NT2/D1 (cell line): ENCODE results near the gene KCNN3.

ENCODE experiments used
- DNase-seq: peaks from one replicate; pipeline ENCODE4 v3.0.0-alpha.2; 2011; ENCODE audit warnings: low read depth, low spot score
- H3K27me3 ChIP-seq: 2 replicates; pipeline ENCODE4 v1.6.0; 2011; ENCODE audit warnings: mild to moderate bottlenecking; ENCODE audit not compliant: insufficient read length, insufficient read depth
- H3K36me3 ChIP-seq: 2 replicates; pipeline ENCODE4 v1.6.1; 2011; ENCODE audit warnings: mild to moderate bottlenecking, low read length, mixed read lengths; ENCODE audit not compliant: insufficient read depth, insufficient read length
- H3K4me1 ChIP-seq: 2 replicates; pipeline ENCODE4 v1.5.1; 2011; ENCODE audit not compliant: insufficient read depth, insufficient read length
- H3K4me3 ChIP-seq: 2 replicates; pipeline ENCODE4 v1.5.1; 2011; ENCODE audit warnings: low read depth; ENCODE audit not compliant: insufficient read length
- H3K9ac ChIP-seq: 2 replicates; pipeline ENCODE4 v1.6.0; 2011; ENCODE audit warnings: low read depth; ENCODE audit not compliant: insufficient read length
- H3K9me3 ChIP-seq: 2 replicates; pipeline ENCODE4 v1.5.1; 2011; ENCODE audit warnings: mild to moderate bottlenecking, low read length; ENCODE audit not compliant: insufficient read depth
- SUZ12 ChIP-seq: IDR thresholded peaks from 2 replicates; pipeline ENCODE4 v1.6.1; 2011; ENCODE audit not compliant: insufficient read length, insufficient read depth; ENCODE audit errors: extremely low read depth
- YY1 ChIP-seq: IDR thresholded peaks from 2 replicates; pipeline ENCODE4 v1.6.1; 2011; ENCODE audit not compliant: insufficient read length, insufficient read depth
- ZNF274 ChIP-seq: IDR thresholded peaks from 2 replicates; pipeline ENCODE4 v1.6.1; 2011; ENCODE audit warnings: mild to moderate bottlenecking, low read depth, low read length

Gene KCNN3

DNA sequence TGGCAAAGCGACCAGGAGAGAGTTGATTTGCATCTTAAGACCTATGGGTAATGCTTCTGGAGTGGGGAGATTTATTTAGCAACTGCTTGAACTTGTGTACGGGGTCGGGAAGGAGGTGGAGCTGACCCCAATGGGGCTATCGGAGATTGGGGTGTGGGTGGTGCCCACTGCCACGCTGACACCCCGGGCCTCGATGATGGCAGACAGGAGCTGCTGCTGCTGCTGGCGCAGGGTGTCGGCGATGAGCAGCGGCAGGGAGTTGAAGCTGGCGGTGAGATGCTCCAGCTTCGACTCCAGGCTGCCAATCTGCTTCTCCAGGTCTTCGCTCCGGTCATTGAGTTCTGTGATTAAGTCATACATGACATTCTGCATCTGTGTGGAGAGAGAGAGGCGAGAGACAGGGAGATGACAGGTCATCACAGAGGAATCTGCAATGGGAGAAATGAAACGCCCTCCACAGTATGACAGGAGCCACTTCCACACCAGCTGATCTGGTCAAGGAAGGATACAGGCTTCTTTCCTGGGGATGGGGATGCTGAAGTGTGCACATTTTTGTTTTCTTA is 162.1 kb downstream of the KCNN3 start:
- Histone ChIP-seq H3K27me3 (no peaks in the 10 kb centered on the region), H3K36me3 (no peaks in the 10 kb centered on the region), H3K4me3 (no peak overlapping the region), H3K9me3 (no peaks in the 10 kb centered on the region), H3K9ac (no peak overlapping the region), H3K4me1 (peaks cover 9% of the 10 kb centered on the region)
- TF ChIP-seq SUZ12 (no peak), YY1 (no peak), ZNF274 (no peak)
- DNase-seq, result no peak

DNA sequence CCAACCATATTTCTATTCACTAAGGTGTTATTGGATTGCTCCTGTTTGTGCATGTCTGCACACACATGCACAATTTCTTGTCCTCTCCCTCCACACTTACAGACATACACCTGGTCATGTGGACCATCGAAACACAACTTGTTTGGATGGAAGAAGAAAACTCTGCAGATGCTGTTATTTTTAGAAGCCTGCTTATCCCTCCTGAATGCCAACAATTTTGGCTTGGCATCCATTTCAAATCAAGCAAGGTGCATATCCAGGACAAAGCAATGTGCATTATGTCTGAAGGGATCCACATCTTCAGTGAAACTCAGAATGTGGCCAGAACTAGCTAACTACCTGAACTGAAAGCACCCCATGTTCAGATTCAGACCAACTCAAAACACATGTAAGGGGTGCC is 163.2 kb downstream of the KCNN3 start:
- DNase-seq, result no peak
- TF ChIP-seq YY1, result no peak
- no peak overlapping the region for H3K9ac ChIP-seq
- H3K27me3 ChIP-seq, result no peaks in the 10 kb centered on the region
- H3K4me1 ChIP-seq, result peaks cover 9% of the 10 kb centered on the region
- no peaks in the 10 kb centered on the region for H3K9me3 ChIP-seq
- H3K4me3 ChIP-seq, result no peak overlapping the region
- H3K36me3 ChIP-seq, result no peaks in the 10 kb centered on the region

DNA sequence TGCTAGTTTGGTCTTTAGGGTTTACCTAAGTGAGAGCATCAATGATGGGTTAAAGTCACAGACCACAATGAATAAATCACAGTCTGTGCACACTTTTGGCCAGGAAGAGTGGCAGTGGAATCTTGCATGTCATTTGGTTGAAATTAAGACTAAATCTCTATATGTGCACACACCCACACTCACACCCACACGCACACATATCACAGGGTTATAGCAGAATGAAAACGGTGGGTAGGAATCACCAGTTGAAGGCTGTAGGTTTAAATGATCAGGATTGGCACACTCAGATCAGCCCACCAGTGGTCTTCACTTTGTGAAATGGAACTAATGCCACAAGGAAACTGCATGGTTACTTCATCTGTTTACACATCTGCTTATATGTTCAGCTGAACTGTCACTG is 164.5 kb downstream of the KCNN3 start:
- TF ChIP-seq SUZ12, result no peak
- TF ChIP-seq ZNF274, result no peak
- TF ChIP-seq YY1, result no peak
- Histone ChIP-seq H3K4me1 (peaks cover 9% of the 10 kb centered on the region), H3K36me3 (no peaks in the 10 kb centered on the region), H3K9ac (no peak overlapping the region), H3K9me3 (no peaks in the 10 kb centered on the region), H3K4me3 (no peak overlapping the region), H3K27me3 (no peaks in the 10 kb centered on the region)
- no peak for DNase-seq

DNA sequence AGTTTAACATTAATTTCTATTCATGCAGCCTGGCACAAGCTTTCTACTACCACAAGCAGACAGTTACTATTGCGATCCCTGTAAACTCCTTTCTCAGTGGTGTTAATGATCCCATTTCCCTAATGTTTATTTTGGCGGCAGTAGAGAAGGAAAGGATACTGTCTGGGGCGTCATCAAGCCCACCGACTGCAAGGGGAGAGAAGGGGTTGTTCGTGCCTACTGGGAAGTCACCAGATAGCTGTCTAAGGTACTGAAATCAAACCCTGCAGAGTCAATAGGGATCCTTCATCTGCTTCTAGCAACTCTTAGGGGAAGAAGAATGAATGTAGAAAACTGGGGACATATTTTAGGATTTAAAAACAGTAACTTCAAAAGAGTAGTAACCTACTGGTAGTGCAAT is 166.9 kb downstream of the KCNN3 start:
- Histone ChIP-seq H3K27me3 (no peaks in the 10 kb centered on the region), H3K4me1 (peaks cover 3% of the 10 kb centered on the region), H3K9me3 (no peaks in the 10 kb centered on the region), H3K36me3 (no peaks in the 10 kb centered on the region), H3K9ac (no peak overlapping the region), H3K4me3 (no peak overlapping the region)
- no peak for DNase-seq
- TF ChIP-seq ZNF274 (no peak), SUZ12 (no peak), YY1 (no peak)

DNA sequence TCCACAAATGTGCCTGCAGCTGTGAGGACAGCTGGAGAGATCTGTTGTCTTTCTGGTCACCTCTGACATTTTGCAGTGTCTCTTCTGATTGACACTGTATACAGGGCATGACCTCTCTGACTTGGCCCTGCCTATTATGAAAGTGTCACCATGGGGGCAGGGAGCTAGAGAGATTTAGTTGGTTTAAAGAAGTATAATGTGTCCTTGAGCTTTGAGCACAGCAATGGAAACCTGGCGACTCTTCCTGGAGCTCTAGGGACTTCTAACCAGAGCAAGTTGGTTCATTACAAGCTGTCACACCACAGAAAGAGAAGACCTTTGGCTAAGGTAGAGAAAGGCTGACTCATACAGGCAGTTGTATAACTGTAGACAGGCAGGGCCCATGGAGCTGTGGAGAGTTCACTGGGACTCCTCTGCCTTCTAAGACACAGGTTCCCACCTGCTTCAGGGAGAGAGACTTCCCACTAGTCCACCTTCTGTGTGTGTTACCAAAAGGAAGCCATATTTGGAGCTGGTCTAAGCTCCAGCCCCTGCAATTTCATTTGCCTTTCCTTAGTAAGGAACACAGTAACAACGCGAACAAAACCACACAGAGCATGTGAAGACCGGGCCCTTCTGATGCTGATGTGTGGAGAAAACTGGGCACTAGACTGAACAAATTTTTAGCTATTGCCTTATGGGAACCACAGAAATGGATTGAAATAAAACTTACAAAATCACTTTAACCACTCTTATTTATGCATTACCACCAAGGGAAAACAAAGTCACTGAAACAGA is 171.6 kb downstream of the KCNN3 start:
- H3K36me3 ChIP-seq, result no peaks in the 10 kb centered on the region
- TF ChIP-seq SUZ12 (no peak), ZNF274 (no peak), YY1 (no peak)
- no peak overlapping the region for H3K4me3 ChIP-seq
- no peaks in the 10 kb centered on the region for H3K27me3 ChIP-seq
- no peaks in the 10 kb centered on the region for H3K4me1 ChIP-seq
- DNase-seq, result no peak
- no peak overlapping the region for H3K9ac ChIP-seq
- no peaks in the 10 kb centered on the region for H3K9me3 ChIP-seq

DNA sequence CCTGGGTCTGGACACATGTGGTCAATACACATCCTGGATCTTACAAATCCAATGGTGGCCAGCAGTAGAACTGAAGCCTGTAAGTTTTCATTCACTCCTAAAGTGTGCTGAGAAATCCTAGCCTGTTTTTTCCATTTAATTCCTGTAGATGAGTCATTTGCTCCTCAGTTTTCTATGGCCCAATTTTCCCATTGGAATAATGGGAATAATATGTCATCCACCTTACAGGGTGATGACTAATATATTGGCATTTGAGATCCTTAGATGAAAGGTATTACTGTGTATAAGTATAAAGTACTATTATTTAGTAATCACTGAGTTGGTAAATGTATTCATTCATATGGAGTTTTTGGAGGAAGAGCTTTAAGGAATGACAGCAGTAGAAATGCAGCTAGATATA is 172.4 kb downstream of the KCNN3 start:
- DNase-seq, result no peak

DNA sequence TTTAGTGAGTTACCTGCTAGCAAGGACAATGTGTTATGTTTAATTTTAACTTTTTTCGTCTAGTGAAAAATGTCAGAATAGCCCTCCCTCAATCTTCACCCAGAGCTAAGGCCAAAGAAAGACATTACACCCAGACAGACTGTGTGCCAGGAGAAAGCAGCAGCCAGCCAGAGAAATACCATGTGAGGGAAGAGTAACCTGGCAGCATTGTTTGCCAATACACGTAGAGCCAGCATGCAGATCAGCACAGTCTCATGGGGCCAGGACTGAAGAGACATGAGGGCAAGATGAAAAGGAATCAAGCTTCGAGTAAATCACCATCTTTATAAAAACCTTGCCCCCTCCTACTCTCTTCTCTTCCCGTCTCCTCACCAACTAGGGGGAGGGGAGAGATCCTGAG is 173.6 kb downstream of the KCNN3 start:
- Histone ChIP-seq H3K4me3 (no peak overlapping the region), H3K4me1 (no peaks in the 10 kb centered on the region), H3K36me3 (no peaks in the 10 kb centered on the region), H3K9me3 (no peaks in the 10 kb centered on the region), H3K27me3 (no peaks in the 10 kb centered on the region), H3K9ac (no peak overlapping the region)
- DNase-seq, result no peak
- TF ChIP-seq SUZ12 (no peak), ZNF274 (no peak)

More for the DNA sequence above, 172.4 kb downstream of the KCNN3 start:
- Histone ChIP-seq H3K36me3 (no peaks in the 10 kb centered on the region), H3K27me3 (no peaks in the 10 kb centered on the region), H3K4me3 (no peak overlapping the region), H3K9me3 (no peaks in the 10 kb centered on the region), H3K9ac (no peak overlapping the region), H3K4me1 (no peaks in the 10 kb centered on the region)
- TF ChIP-seq ZNF274 (no peak), SUZ12 (no peak), YY1 (no peak)

DNA sequence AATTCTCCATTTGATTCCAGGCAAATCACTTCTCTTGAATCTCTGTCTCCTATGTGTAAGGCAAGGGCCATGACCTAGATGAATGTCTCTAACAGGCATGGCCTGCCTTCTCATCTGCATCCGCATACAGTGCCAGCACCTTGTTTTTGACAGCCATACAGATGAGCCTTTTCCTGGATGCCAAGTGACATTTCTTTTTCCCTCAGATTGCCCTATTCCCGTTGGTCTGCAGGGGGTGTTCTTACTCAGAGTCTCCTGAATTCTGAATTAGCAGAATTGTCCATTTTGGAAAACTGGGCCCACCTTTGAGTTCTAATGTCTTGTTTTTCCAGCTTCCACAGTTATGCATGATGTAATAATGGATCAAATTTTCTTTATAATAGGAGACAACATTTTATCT is 174.1 kb downstream of the KCNN3 start:
- Histone ChIP-seq H3K4me3 (no peak overlapping the region), H3K27me3 (no peaks in the 10 kb centered on the region)

More for the DNA sequence above, 174.1 kb downstream of the KCNN3 start:
- Histone ChIP-seq H3K9ac (no peak overlapping the region), H3K4me1 (no peaks in the 10 kb centered on the region), H3K9me3 (no peaks in the 10 kb centered on the region), H3K36me3 (no peaks in the 10 kb centered on the region)
- DNase-seq, result no peak
- TF ChIP-seq ZNF274, result no peak
- TF ChIP-seq YY1, result no peak
- no peak for TF ChIP-seq SUZ12
